Activated naive CD8-positive, alpha-beta T cell treated with anti-CD3 and anti-CD28 coated beads, Interleukin-2, amount 10 ng/mL, durations not matched to agents 7 days and 5 days (primary cell): ENCODE data around the gene BANP. TPM values are rescaled to one million over a fixed set of nuclear protein-coding genes. Genes with fewer than 3 reads are reported as not detected.
"Not testable (repeated sequence)": the region's sequence is repeated elsewhere in the genome, so short reads cannot be mapped to it uniquely, and the experiment has no call there.

ENCODE experiments used
- ATAC-seq: fragments of 150-1000 bp; cut with Tn5 transposase; one replicate; pipeline ENCODE4 v1.10.0; 2021; ENCODE audit warnings: low read depth, moderate library complexity
- POLR2A ChIA-PET: fragments of 350-600 bp; sonication (Branson Sonifier 250); formaldehyde crosslinking; loops from one replicate; lab custom pipeline; 2021; ENCODE audit warnings: antibody characterized with exemption; lab: Charles Lee
- DNase-seq: peaks from one replicate; pipeline ENCODE4 v3.0.0; 2021
- H3K27ac Mint-ChIP-seq: one replicate; pipeline ENCODE4 v1.8.0; 2022; ENCODE audit warnings: mild to moderate bottlenecking, mixed read lengths
- H3K27me3 Mint-ChIP-seq: one replicate; pipeline ENCODE4 v1.8.0; 2022; ENCODE audit warnings: mild to moderate bottlenecking, moderate library complexity, mixed read lengths
- H3K36me3 Mint-ChIP-seq: one replicate; pipeline ENCODE4 v1.8.0; 2021; ENCODE audit warnings: mild to moderate bottlenecking, mixed read lengths
- H3K4me1 Mint-ChIP-seq: one replicate; pipeline ENCODE4 v1.8.0; 2021; ENCODE audit warnings: mixed read lengths
- H3K4me3 Mint-ChIP-seq: one replicate; pipeline ENCODE4 v1.8.0; 2022; ENCODE audit warnings: mild to moderate bottlenecking, moderate library complexity, mixed read lengths
- H3K9me3 Mint-ChIP-seq: one replicate; pipeline ENCODE4 v1.8.0; 2021; ENCODE audit warnings: mixed read lengths
- total RNA-seq, 2 experiments: library from RNA; stranded (reverse); gene quantifications; one replicate each; pipeline ENCODE4 v1.2.3, GENCODE V29; 2021

BANP gene
- total RNA-seq, 2 experiments from 2014 or later = 50.2 to 55.1 TPM

DNA sequence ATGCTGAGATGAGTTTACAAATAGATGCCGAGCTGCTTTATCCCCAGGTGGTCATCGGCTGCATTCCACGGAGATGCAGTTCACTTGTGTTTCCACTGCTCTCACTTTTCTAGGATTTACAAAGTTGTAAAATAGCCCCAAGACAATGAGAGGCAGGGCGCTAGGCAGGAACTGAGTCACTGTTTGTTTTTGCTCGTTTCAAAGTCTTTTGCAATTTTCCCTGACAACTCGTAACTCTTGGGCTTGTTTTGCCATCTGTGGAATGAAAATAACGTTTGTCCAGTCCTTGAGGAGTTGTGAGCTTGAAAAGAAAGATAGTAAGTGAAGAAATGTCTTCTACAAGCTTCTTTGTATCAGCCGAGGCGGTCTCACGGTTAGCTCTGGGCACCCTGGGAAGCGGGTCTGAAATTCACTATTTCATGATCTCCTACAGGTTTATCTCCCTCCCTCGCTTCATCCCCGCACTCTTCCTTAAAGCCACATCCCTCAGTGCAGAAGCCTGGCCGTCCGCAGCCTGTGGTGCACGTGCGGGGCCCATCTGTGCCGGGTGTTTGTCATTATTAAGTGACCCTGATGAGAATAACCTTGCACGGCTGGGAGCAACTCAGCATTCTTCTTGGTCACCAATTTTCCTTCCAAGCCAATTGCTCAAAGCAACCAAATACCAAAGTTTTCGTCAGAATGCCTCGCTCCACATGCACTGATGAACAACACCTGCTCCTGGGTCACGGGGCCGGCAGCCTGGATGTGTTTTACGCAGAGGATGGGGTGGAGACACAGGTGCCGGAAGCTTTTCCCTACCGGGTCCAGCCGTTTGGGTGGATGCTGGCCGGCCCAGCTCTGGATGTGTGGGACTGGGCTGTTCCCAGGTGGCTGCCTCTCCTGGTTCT lies 167.9 kb downstream of the BANP start:
- POLR2A ChIA-PET, H3K4me3 Mint-ChIP-seq, H3K9me3 Mint-ChIP-seq, ATAC-seq, H3K4me1 Mint-ChIP-seq, DNase-seq, H3K27me3 Mint-ChIP-seq, H3K36me3 Mint-ChIP-seq, H3K27ac Mint-ChIP-seq: not testable (repeated sequence)

DNA sequence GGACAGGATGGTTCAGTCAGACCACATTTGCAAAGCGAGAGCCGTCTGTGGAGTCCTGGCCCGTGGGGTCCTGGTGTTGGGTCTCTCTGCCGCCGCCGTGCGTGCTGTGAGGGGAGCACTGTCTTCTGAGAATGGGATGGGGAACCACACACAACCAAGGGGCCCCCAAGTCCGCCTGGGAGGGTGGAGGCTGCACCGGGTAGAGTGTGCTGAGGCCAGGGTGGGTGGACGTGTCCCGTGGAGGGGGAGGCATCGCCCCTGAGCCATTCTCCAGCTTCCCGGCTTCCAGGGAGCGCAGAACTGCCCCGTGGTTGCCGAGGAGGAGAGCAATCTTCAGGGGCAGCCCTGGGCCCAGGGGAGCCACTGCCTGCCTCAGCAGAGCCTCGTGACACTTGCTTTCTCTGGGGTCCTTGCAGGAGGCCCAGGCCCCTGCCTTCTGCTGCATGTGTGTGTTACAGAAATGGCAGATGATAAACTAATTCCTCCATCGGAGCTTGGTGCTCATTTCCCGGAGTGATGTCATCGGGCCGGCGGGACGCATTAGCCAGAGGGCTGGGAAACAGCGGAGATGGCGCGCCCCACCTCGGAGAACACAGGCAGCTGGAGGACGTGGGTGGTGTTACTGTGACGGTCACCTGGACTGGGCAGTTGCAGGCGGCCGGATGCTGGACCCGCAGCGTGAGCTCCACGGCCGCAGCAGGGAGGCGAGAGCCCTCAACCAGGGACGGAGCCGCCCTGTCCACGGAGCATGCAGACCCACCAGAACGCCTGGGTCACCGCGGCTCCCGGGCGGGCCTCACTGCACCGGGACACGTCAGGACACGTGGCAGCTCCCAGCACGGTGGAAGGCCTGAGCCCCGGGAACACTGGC lies 168.9 kb downstream of the BANP start:
- H3K9me3 Mint-ChIP-seq, H3K4me1 Mint-ChIP-seq, ATAC-seq, H3K4me3 Mint-ChIP-seq, DNase-seq, H3K27ac Mint-ChIP-seq, H3K27me3 Mint-ChIP-seq, H3K36me3 Mint-ChIP-seq, POLR2A ChIA-PET: not testable (repeated sequence)

DNA sequence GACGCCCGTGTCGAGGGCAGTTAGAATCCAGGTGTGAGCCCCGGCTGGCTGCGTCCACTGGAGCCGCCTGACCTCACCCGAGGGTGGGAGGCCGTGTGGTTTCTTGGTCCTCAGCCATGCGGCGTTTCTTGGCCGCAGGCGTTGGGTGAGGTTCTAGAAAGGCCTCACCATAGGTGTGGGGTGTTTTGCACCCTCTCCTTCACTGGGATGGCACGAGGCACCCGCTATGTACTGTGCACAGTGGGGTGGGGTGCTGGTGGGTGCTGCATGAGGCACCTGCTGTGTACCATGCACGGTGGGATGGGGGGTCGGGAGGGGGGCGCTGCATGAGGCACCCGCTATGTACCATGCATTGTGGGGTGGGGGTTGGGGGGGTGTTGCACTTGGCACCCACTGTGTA lies 169.6 kb downstream of the BANP start:
- POLR2A ChIA-PET = no interaction called here
- ATAC-seq (no peak), DNase-seq (no peak)
- no peaks in the 10 kb centered on the region for H3K4me1 Mint-ChIP-seq
- no peaks in the 10 kb centered on the region for H3K36me3 Mint-ChIP-seq
- H3K9me3 Mint-ChIP-seq = no peaks in the 10 kb centered on the region
- no peaks in the 10 kb centered on the region for H3K27me3 Mint-ChIP-seq
- no peak overlapping the region for H3K4me3 Mint-ChIP-seq
- H3K27ac Mint-ChIP-seq = no peak overlapping the region

DNA sequence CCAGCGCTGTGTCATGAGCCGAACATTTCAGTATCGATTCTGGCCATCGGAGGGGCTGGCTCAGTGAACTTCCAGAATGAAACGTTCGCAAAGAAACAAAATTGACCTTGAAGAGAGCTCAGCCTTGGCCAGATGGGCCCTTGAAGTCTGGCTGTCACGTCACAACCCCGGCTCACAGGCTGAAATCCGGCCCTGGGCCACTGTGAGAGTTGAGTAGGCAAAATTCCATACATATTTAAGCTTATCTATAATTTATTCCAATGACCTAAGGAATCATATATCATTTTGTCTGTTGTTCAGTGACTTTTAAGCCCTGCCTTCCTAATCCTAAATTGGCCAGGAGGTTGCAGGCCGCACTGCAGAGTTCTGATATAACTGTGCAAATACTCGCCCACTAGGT lies 170.2 kb downstream of the BANP start:
- H3K4me1 Mint-ChIP-seq, H3K4me3 Mint-ChIP-seq, H3K27me3 Mint-ChIP-seq, H3K9me3 Mint-ChIP-seq, POLR2A ChIA-PET, DNase-seq, H3K27ac Mint-ChIP-seq, H3K36me3 Mint-ChIP-seq, ATAC-seq: not testable (repeated sequence)

DNA sequence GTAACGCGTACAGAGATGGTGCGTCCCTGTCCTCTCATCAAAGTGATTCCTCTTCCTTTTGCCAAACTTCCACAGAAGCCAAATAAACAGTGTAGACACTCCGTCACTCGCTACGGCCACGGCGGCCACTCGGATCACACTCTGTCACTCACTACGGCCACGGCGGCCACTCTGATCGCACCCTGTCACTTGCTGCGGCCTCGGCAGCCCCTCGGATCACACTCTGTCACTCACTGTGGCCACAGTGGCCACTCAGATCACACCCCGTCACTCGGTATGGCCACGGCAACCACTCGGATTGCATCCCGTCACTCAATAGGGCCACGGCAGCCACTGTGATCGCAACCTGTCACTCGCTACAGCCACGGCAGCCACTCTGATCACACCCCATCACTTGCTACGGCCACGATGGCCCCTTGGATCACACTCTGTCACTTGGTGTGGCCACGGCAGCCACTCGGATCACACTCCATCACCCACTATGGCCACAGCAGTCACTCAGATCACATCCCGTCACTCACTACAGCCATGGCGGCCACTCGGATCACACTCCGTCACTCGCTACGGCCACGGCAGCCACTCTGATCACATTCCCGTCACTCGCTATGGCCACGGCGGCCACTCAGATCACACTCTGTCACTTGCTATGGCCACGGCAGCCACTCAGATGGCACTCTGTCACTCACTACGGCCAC lies 170.8 kb downstream of the BANP start:
- H3K27me3 Mint-ChIP-seq = no peaks in the 10 kb centered on the region
- no peaks in the 10 kb centered on the region for H3K4me1 Mint-ChIP-seq
- DNase-seq (no peak), ATAC-seq (no peak)
- H3K27ac Mint-ChIP-seq = no peak overlapping the region
- POLR2A ChIA-PET = no interaction called here
- no peak overlapping the region for H3K4me3 Mint-ChIP-seq
- no peaks in the 10 kb centered on the region for H3K36me3 Mint-ChIP-seq
- H3K9me3 Mint-ChIP-seq = no peaks in the 10 kb centered on the region

Other genes with a start within 250 kb of the BANP start
- 100 to 1,000 TPM in 1 of 2 experiments, 10 to 100 TPM in 1; 99.4 to 105 TPM for gene KLHDC4, start 185.4 kb upstream of the BANP start, total RNA-seq
- gene SLC7A5, start 81.9 kb upstream of the BANP start, total RNA-seq = 10 to 100 TPM; 59.2 to 63.9 TPM
- gene CA5A, start 14.9 kb upstream of the BANP start, total RNA-seq = not detected